Esophagus squamous epithelium (tissue), 4 donors: ENCODE measurements around the gene PCDH9.

Experiments
- CTCF ChIP-seq, 6 experiments: fragments of 450-650 bp in 4 of 6; fragments of 200-600 bp in 2 of 6; sonication (generic) in 2 of 6; IDR thresholded peaks; one replicate each; pipeline ENCODE4 v1.5.1; 2016 to 2019; ENCODE audit warnings: antibody characterized with exemption in 6 of 6, mild to moderate bottlenecking in 4 of 6, moderate library complexity in 4 of 6
- POLR2A ChIP-seq, 4 donors: fragments of 450-650 bp; IDR thresholded peaks; one replicate each; pipeline ENCODE4 v1.6.1; 2017; ENCODE audit warnings: antibody characterized with exemption in 4 of 4, mild to moderate bottlenecking in 4 of 4, moderate library complexity in 3 of 4

- TF ChIP-seq CTCF (IDR thresholded peaks at IDR 0.05) (no peak), POLR2A (IDR thresholded peaks at IDR 0.05) (no peak)
These were observed 399.0 kb downstream of the PCDH9 start for GRCh38 chr13:66830940-66831716.
